HG03442 (cell line): ENCODE measurements around the gene HSD17B12.
"Not testable (repeated sequence)": the region's sequence is repeated elsewhere in the genome, so short reads cannot be mapped to it uniquely, and the experiment has no call there.

Source experiments
- ATAC-seq: cut with Tn5 transposase; IDR thresholded peaks from one replicate; pipeline ENCODE4 v1.9.1; 2021; ENCODE audit warnings: mild to moderate bottlenecking, moderate library complexity; ENCODE audit not compliant: unreplicated experiment

Gene HSD17B12

DNA sequence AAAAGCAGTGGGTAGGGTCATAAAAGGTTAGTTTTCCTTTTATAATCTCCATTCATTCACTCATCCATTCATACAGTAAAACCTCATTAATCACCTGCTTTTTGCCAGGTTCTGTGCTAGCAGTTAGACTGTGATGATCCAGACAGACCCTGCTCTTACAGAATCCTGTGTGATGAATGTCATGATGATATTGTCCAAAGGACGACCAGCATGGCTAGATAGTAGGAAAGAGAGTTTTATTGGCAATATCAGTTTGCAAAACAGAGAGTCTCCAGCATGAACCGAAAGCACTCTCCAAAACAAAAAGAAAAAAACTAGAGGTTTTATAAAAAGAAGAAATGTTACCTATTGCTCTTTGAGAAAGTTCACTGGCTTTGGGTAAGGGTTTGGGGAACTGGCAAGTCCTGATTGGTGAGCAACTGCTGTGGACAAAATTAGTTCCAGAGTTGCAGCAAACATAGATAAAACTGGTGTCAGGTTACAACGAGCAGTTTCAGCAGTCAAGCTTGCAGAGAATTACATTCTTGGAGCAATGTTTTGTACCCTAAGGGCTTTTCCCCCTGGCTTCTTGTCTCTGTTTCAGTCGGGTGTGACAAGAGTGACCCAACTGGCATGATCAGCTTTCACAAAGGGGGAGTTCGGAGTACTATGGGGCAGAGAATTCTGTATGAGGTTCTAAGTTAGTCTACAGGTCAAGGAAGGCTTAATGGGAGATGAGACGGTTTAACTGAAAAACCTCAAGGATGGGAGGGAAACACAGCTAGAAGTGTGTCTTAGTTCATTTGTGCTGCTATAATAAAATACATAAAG, 58.3 kb downstream of the HSD17B12 start:
- ATAC-seq: no peak

- no peak for ATAC-seq
Observed at GRCh38 chr11:43746670-43747069, 66.1 kb downstream of the HSD17B12 start.

- ATAC-seq: no peak
Observed at GRCh38 chr11:43747130-43747802, 66.7 kb downstream of the HSD17B12 start.

DNA sequence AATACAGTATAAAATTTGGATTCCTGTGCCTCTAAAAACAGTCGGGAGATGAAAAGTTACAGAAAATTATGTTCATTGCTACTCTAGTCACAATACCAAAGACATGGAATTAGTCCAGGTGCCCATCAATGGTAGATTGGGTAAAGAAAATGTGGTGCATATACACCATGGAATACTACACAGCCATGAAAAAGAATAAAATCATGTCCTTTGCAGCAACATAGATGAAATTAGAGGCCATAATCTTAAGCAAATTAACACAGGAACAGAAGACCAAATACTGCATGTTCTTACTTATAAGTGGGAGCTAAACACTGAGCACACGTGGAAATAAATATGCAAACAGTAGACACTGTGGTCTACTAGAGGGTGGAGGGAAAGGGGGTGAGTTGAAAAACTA, 67.6 kb downstream of the HSD17B12 start:
- no peak for ATAC-seq

GRCh38 chr11:43751726-43752125, 71.2 kb downstream of the HSD17B12 start:
- ATAC-seq: no peak

GRCh38 chr11:43756575-43756974, 76.0 kb downstream of the HSD17B12 start:
- ATAC-seq: no peak

GRCh38 chr11:43758927-43759326, 78.4 kb downstream of the HSD17B12 start:
- ATAC-seq: no peak

DNA sequence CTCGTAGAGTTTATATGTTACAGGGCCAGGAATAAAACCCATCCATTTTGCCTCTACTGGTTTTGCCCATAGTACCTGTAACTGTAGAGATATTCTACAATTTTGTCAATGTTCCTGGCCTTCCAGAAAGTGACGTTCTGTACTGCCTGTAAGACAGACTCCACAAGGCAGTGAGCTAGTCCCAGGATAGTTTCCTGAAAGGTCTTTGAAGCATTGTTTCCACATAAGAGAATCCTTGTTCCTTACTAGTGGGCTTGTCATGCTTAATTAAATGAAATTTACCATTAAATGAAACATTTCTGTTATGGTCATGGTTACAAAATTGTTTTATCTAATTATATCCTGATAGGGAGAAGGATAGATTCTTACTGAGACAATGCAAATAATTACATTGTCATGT, 80.4 kb downstream of the HSD17B12 start:
- ATAC-seq: no peak

GRCh38 chr11:43765194-43765593, 84.7 kb downstream of the HSD17B12 start:
- ATAC-seq: no peak

GRCh38 chr11:43768654-43769053, 88.1 kb downstream of the HSD17B12 start:
- ATAC-seq: not testable (repeated sequence)

DNA sequence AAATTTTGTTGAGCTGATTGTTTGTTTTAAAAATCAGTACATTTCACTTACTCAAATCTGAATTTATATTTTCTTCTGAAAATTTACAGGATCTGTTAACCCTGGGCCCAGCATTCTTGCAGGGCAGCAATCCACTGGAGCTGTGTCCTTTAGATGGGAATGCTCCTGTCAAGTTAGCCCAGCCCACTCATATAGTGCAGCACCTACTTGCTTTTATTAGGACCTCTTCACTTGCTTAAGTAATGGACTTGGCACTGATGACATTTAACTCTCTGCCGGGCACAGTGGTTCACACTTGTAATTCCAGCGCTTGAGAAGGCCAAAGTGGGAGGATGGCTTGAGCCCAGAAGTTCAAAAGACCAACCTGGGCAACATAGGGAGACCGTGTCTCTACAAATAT, 89.6 kb downstream of the HSD17B12 start:
- ATAC-seq: no peak

DNA sequence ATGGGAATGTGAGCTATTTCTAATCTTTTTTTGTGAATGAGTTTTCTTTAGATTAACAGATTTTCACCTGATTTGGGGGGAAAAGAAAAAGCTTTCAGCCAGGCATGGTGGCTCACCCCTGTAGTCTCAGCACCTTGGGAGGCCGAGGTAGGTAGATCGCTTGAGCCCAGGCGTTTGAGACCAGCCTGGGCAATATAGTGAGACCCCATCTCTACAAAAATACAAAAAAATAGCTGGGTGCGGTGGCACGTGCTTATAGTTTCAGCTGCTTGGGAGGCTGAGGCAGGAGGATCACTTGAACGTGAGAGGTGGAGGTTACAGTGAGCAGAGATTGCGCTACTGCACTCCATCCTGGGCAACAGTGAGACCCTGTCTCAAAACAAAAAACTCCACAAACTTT, 92.2 kb downstream of the HSD17B12 start:
- ATAC-seq: no peak

DNA sequence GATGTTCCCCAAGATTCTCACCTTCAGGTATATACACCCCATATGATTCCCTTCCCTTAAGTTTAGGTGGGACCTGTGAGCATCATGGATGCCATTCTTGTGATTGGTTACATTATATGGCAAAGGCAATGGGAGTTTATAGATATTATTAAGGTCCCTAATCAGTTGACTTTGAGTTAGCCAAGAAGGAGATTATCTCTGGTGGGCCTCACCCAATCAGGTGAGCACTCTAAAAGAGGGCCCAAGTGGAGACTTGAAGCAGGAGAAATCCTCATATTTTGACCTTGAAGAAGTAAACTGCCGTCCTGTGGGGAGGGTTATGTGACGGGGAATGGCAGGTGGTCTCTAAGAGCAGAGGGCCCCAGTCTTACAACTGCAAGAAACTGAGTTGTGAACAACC, 94.2 kb downstream of the HSD17B12 start:
- no peak for ATAC-seq

DNA sequence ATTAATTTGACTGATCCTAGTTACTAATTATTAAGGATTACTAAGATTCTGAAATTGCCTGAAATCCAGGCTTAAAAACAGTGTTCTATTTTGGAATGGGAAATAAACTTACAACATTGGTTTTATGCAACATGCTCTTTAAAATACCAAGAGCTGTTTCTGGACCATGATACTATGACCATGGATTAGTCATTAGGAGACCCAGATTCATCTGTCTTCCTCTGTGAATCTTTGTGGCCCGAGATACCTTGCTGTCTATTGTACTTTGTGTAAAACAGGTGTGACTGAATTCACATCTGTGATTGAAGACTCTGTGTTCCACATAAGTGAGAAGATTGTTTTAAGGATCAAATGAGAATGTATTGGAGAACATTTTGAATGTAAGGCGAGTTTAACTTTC, 98.8 kb downstream of the HSD17B12 start:
- ATAC-seq: no peak

- ATAC-seq: no peak
Observed at GRCh38 chr11:43784301-43784700, 103.8 kb downstream of the HSD17B12 start.

- ATAC-seq: no peak
Observed at GRCh38 chr11:43784866-43785265, 104.3 kb downstream of the HSD17B12 start.

DNA sequence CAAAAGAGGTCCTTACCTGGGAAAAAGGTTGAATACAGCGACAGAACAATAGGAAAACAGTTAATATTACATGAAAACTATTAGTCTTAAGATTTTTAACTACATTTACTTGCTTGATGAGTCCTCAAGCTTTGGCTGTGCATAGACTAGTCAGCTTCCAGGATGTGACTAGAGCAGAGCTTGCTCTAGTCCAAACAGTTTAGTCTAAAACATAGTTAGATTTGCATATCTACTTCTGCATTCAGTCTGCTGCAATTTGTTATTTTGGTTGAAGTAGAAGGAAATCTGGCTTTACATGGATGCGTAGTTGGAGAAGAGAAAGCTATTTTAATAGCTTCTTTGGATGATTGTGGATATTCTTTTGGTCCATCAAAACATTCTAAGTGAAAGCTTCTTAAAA, 104.8 kb downstream of the HSD17B12 start:
- no peak for ATAC-seq

DNA sequence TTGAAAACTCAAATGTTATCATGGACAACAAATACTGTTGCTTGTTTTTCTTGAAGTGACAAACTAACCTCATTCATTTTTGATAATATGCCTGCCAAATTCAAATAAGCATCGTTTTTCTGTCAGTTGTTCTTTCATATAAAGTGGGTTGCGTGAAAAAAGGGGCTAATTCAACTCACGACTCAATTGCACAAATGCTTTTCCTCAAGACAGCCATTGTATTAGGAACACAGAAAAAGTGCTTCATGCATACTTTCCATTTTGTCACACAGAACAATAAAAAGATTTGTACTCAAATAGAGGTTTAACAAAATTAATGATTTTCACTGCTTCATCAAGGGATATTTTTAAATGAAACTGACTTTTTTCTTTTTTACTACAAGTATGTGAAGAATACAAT, 105.5 kb downstream of the HSD17B12 start:
- no peak for ATAC-seq

DNA sequence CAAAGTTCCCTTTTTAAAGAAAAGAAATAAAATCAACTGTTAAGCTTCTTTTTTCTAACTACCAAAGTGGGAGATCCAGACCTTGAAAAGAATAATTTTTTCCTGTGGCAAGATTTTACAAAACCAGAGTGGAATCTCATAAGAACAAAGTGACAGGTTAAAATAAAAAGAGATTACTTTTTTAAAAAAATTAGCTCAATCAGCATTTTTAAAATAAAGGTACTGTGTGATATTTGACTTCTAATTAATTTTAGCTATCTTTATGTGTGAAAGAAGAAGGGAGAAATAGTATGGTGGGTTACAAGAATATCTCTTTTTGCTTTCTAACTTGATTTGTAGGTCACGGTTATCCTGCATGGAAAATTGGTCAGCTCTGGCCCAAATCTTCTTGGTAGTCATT, 107.3 kb downstream of the HSD17B12 start:
- ATAC-seq: no peak

- ATAC-seq: no peak
Observed at GRCh38 chr11:43788421-43788820, 107.9 kb downstream of the HSD17B12 start.

DNA sequence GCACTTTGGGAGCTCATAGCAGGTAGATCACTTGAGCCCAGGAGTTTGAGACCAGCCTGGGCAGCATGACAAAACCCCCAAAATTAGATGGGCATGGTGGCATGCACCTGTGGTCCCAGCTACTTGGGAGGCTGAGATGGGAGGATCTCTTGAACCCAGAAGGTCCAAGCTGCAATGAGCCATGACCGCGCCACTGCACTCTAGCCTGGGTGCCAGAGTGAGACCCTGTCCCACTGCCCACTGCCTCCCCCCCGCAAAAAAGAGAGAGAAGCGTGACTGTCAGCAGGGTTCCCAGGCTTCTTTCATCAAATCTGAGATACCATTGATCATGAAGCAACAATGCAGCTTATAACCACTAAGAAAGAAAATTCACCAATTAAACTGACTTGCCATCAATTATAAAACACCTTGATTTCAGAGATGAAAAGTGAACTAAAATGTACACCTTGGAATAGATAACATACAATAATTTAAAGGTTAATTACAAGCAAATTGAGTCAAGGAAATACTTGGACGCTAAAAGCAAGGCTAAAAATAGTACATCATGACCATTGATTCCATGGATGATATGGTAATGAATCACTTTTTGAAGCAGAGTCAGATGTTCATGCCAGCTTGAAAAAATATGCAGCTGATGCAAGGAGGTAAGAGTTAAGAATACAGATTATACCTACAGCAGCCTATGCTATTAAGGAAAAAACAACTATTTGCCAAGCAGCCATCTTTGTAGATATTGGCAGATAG, 109.3 kb downstream of the HSD17B12 start:
- ATAC-seq: no peak

GRCh38 chr11:43790444-43790794, 109.9 kb downstream of the HSD17B12 start:
- ATAC-seq: no peak
